Endothelial cell (in vitro differentiated cells): ENCODE results near the gene CHD1. TPM values are rescaled to one million over a fixed set of nuclear protein-coding genes. Genes with fewer than 3 reads are reported as not detected.
A peak's percentile ranks its signal among the peaks of the same experiment; 100 is the strongest.

Experiments used
- DNase-seq: peaks from one replicate; pipeline ENCODE4 v3.0.0; 2021; ENCODE audit warnings: low spot score
- H3K27ac Mint-ChIP-seq: one replicate; pipeline ENCODE4 v1.8.0; 2021; ENCODE audit warnings: mixed read lengths, inconsistent platforms; ENCODE audit not compliant: unreplicated experiment
- H3K27me3 Mint-ChIP-seq: one replicate; pipeline ENCODE4 v1.8.0; 2021; ENCODE audit warnings: mild to moderate bottlenecking, moderate library complexity, mixed read lengths, inconsistent platforms; ENCODE audit not compliant: unreplicated experiment
- H3K36me3 Mint-ChIP-seq: one replicate; pipeline ENCODE4 v1.8.0; 2021; ENCODE audit warnings: mild to moderate bottlenecking, low read depth, mixed read lengths, inconsistent platforms; ENCODE audit not compliant: unreplicated experiment
- H3K4me1 Mint-ChIP-seq: one replicate; pipeline ENCODE4 v1.8.0; 2021; ENCODE audit warnings: mild to moderate bottlenecking, mixed read lengths, inconsistent platforms; ENCODE audit not compliant: unreplicated experiment
- H3K4me3 Mint-ChIP-seq: one replicate; pipeline ENCODE4 v1.8.0; 2021; ENCODE audit warnings: mild to moderate bottlenecking, mixed read lengths, inconsistent platforms; ENCODE audit not compliant: unreplicated experiment
- H3K9me3 Mint-ChIP-seq: one replicate; pipeline ENCODE4 v1.8.0; 2021; ENCODE audit warnings: mixed read lengths, inconsistent platforms; ENCODE audit not compliant: unreplicated experiment
- long read RNA-seq: library from polyadenylated mRNA; unstranded; transcript quantifications from one replicate; pipeline ENCODE4 v2.0.0, GENCODE V29; 2020; ENCODE audit not compliant: unreplicated experiment
- total RNA-seq: library from RNA; stranded (reverse); fragmentation: NEBNext Ultra II Directional; extraction: Animal tissue kit (Norgen Biotek cat#: 25700); gene quantifications from one replicate; pipeline ENCODE4 v1.2.1, GENCODE V29; 2021; ENCODE audit not compliant: unreplicated experiment
- TF ChIP-seq, protein P1 (sequence below): fragments of 200-600 bp; sonication (generic); IDR thresholded peaks from one replicate; pipeline ENCODE4 v1.5.0; 2021; ENCODE audit warnings: antibody characterized with exemption; ENCODE audit not compliant: unreplicated experiment

CHD1 gene
- total RNA-seq, result 50.5 TPM
- long read RNA-seq, partial matches to known transcripts, result 17 of 18 reads
- long read RNA-seq, other reads (novel, unspliced or antisense), result 1 of 18 reads

DNA sequence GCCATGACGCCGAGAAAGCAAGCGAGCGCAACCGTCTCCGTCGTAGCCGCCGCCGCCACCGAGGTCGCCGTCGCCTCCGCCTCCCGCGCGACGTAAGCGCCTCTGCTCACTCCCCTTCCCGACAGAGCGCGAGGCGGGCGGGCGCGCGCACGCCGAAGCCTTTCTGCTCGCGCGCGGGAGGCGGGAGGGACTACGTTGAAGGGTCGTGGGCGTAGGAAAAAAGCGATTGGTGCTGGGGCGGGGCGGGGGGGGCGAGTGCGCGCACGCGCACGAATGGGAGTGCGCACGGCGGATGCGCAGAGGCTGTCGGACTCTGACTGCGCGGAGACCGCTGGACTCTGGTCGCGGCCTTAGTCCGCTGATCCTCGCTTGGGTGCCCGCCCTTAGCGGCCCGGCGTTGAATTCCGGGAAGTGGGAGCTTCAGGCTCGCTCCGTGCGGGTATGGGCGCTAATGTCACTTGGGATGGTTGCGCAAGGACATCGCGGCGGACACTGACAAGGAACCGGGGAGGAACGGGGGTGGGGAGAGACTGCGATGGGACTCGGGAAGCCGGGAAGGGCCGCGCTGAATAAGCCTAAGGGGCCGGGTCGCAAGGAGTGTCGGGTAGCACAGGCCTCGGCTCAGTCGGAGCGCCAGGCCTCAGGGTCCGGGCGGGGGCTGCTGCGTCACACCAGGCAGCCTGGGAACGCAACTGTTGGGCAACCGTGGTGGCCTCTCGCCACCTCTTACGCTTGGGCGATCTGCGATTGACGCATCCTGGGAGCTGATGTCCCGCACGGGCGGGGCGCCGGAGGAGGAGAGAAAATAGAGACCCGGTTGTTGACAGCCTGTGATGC lies at the start of gene CHD1:
Gene CHD1, minus strand, starts transcription at position 135 of the 837 bp plus-strand sequence. CDS start 2,621 bp downstream, outside the sequence.
- Mint-ChIP-seq H3K27ac (peak within 1 kb of the TSS; percentile 96), H3K4me1 (peaks cover 18% of the 10 kb centered on the region), H3K27me3 (peaks cover 14% of the 10 kb centered on the region), H3K4me3 (peak within 1 kb of the TSS; percentile 100), H3K36me3 (peaks cover 4% of the 10 kb centered on the region), H3K9me3 (no peaks in the 10 kb centered on the region)
- DNase-seq, result peak; percentile 92
- TF ChIP-seq, protein P1, sequence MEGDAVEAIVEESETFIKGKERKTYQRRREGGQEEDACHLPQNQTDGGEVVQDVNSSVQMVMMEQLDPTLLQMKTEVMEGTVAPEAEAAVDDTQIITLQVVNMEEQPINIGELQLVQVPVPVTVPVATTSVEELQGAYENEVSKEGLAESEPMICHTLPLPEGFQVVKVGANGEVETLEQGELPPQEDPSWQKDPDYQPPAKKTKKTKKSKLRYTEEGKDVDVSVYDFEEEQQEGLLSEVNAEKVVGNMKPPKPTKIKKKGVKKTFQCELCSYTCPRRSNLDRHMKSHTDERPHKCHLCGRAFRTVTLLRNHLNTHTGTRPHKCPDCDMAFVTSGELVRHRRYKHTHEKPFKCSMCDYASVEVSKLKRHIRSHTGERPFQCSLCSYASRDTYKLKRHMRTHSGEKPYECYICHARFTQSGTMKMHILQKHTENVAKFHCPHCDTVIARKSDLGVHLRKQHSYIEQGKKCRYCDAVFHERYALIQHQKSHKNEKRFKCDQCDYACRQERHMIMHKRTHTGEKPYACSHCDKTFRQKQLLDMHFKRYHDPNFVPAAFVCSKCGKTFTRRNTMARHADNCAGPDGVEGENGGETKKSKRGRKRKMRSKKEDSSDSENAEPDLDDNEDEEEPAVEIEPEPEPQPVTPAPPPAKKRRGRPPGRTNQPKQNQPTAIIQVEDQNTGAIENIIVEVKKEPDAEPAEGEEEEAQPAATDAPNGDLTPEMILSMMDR, result no peak

DNA sequence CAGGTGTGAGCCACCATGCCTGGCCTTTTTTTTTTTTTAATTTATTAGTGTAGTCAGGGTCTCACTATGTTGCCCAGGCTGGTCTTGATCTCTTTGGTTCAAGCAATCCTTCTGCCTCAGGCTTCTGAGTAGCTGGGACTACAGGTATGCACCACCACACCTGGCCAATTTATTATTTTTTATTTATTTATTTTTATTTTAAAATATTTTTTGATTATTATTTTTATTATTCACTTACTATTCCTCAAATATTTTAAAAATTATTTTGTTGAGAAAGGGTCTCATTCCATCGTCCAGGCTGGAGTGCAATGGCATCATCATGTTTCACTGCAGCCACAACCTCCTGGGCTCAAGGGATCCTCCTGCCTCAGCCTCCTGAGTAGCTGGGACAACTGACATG lies 49.7 kb upstream of the CHD1 start:
- no peak overlapping the region for H3K27ac Mint-ChIP-seq
- no peak for DNase-seq
- H3K27me3 Mint-ChIP-seq, result no peaks in the 10 kb centered on the region
- H3K4me3 Mint-ChIP-seq, result no peak overlapping the region
- no peaks in the 10 kb centered on the region for H3K9me3 Mint-ChIP-seq
- H3K4me1 Mint-ChIP-seq, result no peaks in the 10 kb centered on the region
- H3K36me3 Mint-ChIP-seq, result no peaks in the 10 kb centered on the region
- TF ChIP-seq, protein P1, result no peak

DNA sequence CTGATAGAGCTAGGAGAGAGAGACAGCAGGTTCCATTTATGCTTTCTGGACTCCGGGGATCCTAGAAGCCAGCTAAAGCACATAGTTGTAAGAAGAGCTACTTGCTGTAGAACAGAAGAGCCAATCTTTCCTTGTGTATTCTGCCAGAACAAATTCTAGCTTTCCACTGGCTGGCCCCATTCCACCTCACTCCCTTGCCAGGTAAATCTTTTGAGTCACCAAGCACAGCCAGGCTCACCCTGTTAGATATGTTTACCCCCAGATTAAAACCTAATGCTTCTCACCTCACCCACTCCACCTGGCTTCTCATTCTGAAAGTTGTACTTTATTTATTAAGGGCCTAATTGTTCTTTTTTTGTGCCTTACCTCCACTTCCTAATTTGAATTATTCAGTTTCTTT lies 48.9 kb upstream of the CHD1 start:
- Mint-ChIP-seq H3K9me3 (no peaks in the 10 kb centered on the region), H3K4me1 (no peaks in the 10 kb centered on the region), H3K27me3 (no peaks in the 10 kb centered on the region), H3K36me3 (no peaks in the 10 kb centered on the region), H3K27ac (no peak overlapping the region), H3K4me3 (no peak overlapping the region)
- DNase-seq, result no peak
- TF ChIP-seq, protein P1, result no peak

DNA sequence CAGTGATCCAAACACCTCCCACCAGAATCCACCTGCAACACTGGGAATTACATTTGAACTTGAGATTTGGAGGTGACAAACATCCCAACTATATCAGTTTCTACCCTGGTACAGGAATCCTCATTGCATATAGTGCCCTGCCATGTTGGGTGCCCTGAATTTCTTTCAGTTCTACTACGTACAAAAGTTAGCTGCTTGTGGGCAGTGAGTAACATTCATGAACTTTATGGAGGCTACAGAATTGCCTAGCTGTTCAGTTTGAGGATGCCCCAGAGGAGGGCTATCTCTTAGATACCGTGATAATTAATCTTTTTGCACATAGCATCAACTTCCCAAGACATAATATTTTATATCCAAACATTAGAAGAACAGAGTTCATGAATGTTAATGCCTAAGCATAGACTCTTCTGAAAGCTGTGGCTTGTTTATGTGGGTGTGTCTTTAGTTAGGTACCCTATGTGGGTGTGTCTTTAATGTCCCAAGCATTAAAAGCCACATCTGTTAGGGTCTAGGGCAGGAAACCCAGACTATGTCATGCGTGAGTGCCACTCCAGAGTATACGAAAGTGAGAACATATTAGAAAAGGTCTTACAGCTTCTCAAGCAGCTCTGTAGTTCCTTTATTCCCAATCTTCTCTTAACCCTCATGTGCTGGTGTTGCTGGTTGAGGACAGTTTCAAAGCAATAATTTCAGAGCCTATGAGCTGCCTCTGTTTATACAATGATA lies 47.0 kb upstream of the CHD1 start:
- no peak for DNase-seq
- Mint-ChIP-seq H3K27me3 (no peaks in the 10 kb centered on the region), H3K36me3 (no peaks in the 10 kb centered on the region), H3K9me3 (no peaks in the 10 kb centered on the region), H3K4me1 (no peaks in the 10 kb centered on the region), H3K27ac (no peak overlapping the region), H3K4me3 (no peak overlapping the region)
- TF ChIP-seq, protein P1, result no peak

DNA sequence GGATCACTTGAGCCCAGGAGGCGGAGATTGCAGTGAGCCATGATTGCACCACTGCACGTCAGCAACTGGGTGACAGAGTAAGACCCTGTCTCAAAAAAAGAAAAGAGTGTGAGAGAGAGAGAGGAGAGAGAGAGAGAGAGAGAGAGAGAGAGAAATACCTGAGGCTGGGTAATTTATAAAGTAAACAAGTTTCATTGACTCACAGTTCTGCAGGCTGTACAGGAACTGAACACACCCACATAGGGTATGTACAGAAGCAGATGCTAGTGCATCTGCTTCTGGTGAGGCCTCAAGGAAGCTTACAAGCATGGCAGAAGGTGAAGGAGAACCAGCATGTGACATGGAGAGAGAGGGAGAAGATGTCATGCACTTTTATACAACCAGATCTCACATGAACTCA lies 46.4 kb upstream of the CHD1 start:
- Mint-ChIP-seq H3K27me3 (no peaks in the 10 kb centered on the region), H3K36me3 (no peaks in the 10 kb centered on the region), H3K27ac (no peak overlapping the region), H3K4me1 (no peaks in the 10 kb centered on the region), H3K4me3 (no peak overlapping the region), H3K9me3 (no peaks in the 10 kb centered on the region)
- TF ChIP-seq, protein P1, result no peak
- DNase-seq, result no peak
